NCI-H2081 treated with DMSO at 0.1 percent for 48 hours (cell line): ENCODE measurements around the gene NAA35.

Source experiments
- DNase-seq: peaks from one replicate; lab custom pipeline; 2025; lab: John Stamatoyannopoulos, UW

NAA35 gene

DNA sequence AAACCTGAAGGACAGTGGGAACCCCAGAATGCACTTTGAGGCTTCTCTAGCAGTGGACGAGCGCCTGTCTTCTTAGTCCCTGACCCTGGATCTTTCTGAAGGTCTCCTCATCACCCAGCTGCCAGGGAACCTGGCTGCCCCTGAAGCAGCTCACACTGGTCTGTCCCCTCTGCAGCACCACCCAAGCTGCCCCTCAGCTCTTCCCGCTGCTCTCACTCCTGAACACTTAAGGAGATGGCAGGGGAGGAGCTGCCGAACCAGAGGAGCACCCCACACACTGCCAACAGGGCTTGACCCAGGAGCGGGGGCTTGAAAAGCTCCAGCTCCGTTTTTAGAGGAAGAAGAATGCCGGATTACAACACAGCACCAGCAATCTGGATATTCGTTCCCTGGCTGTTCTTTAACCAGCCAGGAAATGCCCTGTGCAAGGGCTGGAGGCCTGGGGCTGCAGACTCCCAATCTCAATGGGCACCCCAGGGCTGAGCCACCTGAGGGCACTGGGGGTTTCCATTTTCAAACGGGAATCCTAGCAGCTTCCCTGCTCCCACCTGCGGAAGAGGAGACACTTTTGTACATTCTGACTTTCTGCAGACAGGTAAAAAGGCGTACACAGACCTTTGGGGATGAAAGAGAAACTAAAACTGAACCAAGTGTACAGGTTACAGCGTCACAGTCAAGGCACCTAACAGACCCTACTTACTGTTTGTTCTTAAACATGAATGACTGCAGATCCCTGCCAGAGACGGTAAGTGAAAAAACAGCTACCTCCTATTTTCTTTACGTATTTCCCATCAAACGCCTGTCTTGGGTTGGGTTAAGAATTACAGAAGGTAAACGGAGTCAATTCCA is 122.1 kb downstream of the NAA35 start:
- DNase-seq: no peak

DNA sequence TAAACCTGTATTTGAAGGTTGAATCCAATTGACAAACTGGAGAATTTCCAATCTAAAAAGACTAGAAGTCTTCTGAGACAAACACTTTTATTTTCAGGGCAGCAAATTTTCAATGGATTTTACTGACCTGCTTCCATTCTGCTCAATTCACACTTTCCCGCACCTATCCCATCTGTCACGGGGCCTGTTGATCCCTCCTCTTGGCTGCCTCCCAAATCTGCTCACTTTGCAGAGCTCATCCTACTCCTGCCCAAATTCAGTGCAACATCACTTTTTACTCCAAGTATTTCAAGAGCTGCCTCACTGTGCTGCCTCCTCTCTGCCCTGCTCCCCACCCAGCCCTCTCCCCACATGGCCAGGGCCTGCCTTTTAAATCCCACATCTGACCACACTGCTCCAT is 123.3 kb downstream of the NAA35 start:
- no peak for DNase-seq

DNA sequence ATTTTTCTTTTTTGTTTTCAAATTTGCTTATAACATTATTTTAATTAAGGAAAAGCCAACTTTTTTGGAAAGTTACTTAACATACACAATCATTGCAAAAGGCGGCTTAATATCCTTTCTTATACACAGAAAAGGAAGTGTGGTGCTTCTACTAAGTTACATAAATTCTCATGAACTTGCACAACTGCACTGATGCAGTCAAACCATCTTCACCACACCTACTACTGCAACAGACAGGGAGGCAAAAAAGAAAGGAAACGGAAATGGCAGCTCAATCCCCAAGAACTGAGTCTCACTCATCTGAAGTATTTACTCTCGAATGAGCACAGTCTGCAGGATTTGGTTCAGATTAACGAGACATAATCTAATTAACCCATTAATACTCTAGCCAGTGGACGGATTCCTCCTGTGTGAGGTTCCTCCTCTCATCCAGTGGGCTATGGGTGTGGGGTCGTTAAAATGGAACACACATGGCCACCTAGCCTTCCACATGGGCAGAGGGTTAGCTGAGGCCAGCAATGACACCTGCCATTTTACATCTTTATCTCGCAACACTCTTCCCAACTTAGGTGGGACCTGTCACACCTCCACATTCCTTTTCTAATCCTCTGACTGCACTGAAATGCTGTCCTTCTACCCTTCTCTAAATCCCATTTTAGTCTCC is 128.4 kb downstream of the NAA35 start:
- DNase-seq: no peak
